Right lobe of liver (tissue), 6 donors: ENCODE results near the gene ADH4. TPM values are rescaled to one million over a fixed set of nuclear protein-coding genes. Genes with fewer than 3 reads are reported as not detected.
"Not testable (repeated sequence)": the region's sequence is repeated elsewhere in the genome, so short reads cannot be mapped to it uniquely, and the experiment has no call there.

ENCODE experiments used
- ATAC-seq, 4 donors: fragments of 200-7000 bp; cut with Tn5 transposase; one replicate each; pipeline ENCODE4 v1.9.1; 2020; ENCODE audit warnings: mild to moderate bottlenecking in 4 of 4, moderate library complexity in 4 of 4
- DNase-seq, 3 donors: peaks; one replicate each; pipeline ENCODE4 v3.0.0-alpha.2; 2020
- H3K27ac ChIP-seq, 3 donors: fragments of 200-600 bp; one replicate each; pipeline ENCODE4 v1.8.0; 2022
- H3K27me3 ChIP-seq, 2 donors: fragments of 200-600 bp; one replicate each; pipeline ENCODE4 v1.8.0; 2022
- H3K36me3 ChIP-seq, 4 donors: fragments of 200-600 bp; sonication (generic) in 1 of 4; one replicate each; pipeline versions ENCODE4 v1.5.1 to v1.8.0; 2017 to 2022; ENCODE audit warnings: control low read depth in 1 of 4
- H3K4me1 ChIP-seq, 4 donors: fragments of 200-600 bp; sonication (generic) in 1 of 4; one replicate each; pipeline versions ENCODE4 v1.5.1 to v1.8.0; 2017 to 2022; ENCODE audit warnings: control low read depth in 1 of 4
- H3K4me3 ChIP-seq, 3 donors: fragments of 200-600 bp; one replicate each; pipeline ENCODE4 v1.8.0; 2022
- H3K9me3 ChIP-seq, 4 donors: fragments of 200-600 bp; sonication (generic) in 1 of 4; one replicate each; pipeline versions ENCODE4 v1.5.1 to v1.8.0; 2017 to 2022; ENCODE audit warnings: control low read depth in 1 of 4
- POLR2A ChIP-seq: fragments of 450-650 bp; IDR thresholded peaks from one replicate; pipeline ENCODE4 v1.6.1; 2017; ENCODE audit warnings: antibody characterized with exemption, mild to moderate bottlenecking
- WGBS: methylation state at CpG from one replicate; pipeline ENCODE4 v1.1.6; 2018; ENCODE audit warnings: low coverage, low lambda C conversion rate; ENCODE audit not compliant: insufficient coverage; ENCODE audit errors: missing lambda C conversion rate; 5-methylcytosine and 5-hydroxymethylcytosine counted together
- intact Hi-C, 2 donors: fragments of 100-400 bp; cut with DNase I; formaldehyde crosslinking; loops; one replicate each; pipeline versions ENCODE4 v1.11.2 to v1.14.1; 2022
- total RNA-seq, 6 experiments: library from RNA; depleted of rRNA in 2 of 6; stranded (reverse); fragments of >200 nt in 2 of 6; fragmentation: NEBNext Ultra II Directional in 3 of 6; extraction: Animal tissue kit (Norgen Biotek cat#: 25700) in 3 of 6; gene quantifications; one replicate each; pipeline versions ENCODE4 v1.1.0 to v1.2.4, GENCODE V29; 2016 to 2023
- TF ChIP-seq, protein P1 (sequence below), 4 donors: fragments of 200-600 bp in 3 of 4; fragments of 450-650 bp in 1 of 4; IDR thresholded peaks; one replicate each; pipeline versions ENCODE4 v1.5.1 to v1.8.0; 2016 to 2022; ENCODE audit warnings: antibody characterized with exemption in 4 of 4, mild to moderate bottlenecking in 2 of 4
- donor health status: DM: no; HTN: yes; CAD: no.
- donor health status: DM: no; HTN: no; CAD: no.
- donor health status: DM: no; HTN: no; CAD: no.
- donor health status: DM: no; HTN: yes; CAD: no.
- donor health status: DM: no; HTN: yes; CAD: no.

Gene ADH4
- total RNA-seq, 6 experiments from 2014 or later: 133 to 957 (median 467) TPM

DNA sequence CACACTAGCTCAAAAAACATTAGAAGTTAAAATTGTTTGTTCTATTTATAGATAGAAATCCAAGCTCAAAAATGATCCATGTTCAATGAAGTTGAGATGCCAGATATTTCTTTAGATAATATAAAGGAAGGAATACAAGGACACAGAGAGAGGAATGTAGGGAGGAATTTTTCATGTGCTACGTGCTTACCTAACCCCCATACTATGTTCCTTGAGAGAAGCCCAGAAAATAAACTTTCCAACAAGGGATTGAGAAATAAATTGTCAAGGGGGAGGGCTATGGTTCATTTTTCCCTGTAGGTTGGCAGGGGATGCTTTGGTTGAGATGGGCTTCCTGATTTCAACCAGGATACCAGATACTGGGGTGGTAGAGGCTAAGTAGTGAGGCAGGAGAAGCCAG, 39.9 kb downstream of the ADH4 start:
- Histone ChIP-seq H3K4me3 (no peak overlapping the region), H3K36me3 (no peaks in the 10 kb centered on the region), H3K27me3 (no peaks in the 10 kb centered on the region), H3K27ac (no peak overlapping the region), H3K4me1 (no peaks in the 10 kb centered on the region), H3K9me3 (no peaks in the 10 kb centered on the region)
- intact Hi-C loops: no loop called here
- TF ChIP-seq, protein P1, sequence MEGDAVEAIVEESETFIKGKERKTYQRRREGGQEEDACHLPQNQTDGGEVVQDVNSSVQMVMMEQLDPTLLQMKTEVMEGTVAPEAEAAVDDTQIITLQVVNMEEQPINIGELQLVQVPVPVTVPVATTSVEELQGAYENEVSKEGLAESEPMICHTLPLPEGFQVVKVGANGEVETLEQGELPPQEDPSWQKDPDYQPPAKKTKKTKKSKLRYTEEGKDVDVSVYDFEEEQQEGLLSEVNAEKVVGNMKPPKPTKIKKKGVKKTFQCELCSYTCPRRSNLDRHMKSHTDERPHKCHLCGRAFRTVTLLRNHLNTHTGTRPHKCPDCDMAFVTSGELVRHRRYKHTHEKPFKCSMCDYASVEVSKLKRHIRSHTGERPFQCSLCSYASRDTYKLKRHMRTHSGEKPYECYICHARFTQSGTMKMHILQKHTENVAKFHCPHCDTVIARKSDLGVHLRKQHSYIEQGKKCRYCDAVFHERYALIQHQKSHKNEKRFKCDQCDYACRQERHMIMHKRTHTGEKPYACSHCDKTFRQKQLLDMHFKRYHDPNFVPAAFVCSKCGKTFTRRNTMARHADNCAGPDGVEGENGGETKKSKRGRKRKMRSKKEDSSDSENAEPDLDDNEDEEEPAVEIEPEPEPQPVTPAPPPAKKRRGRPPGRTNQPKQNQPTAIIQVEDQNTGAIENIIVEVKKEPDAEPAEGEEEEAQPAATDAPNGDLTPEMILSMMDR (IDR thresholded peaks at IDR 0.05): no peak
- no peak for TF ChIP-seq POLR2A
- WGBS: 100% methylated on average over 1 of the region's 1 CpG
- DNase-seq (no peak), ATAC-seq (no peak)

- no peaks in the 10 kb centered on the region for H3K4me1 ChIP-seq
- no peak for TF ChIP-seq POLR2A
- TF ChIP-seq, protein P1 (IDR thresholded peaks at IDR 0.05): no peak
- H3K9me3 ChIP-seq: no peaks in the 10 kb centered on the region
- no peaks in the 10 kb centered on the region for H3K36me3 ChIP-seq
- no peak overlapping the region for H3K27ac ChIP-seq
- DNase-seq (no peak), ATAC-seq (no peak)
- no peaks in the 10 kb centered on the region for H3K27me3 ChIP-seq
- intact Hi-C loops: no loop called here
- no peak overlapping the region for H3K4me3 ChIP-seq
Observed at GRCh38 chr4:99103166-99103565, 40.9 kb downstream of the ADH4 start.

DNA sequence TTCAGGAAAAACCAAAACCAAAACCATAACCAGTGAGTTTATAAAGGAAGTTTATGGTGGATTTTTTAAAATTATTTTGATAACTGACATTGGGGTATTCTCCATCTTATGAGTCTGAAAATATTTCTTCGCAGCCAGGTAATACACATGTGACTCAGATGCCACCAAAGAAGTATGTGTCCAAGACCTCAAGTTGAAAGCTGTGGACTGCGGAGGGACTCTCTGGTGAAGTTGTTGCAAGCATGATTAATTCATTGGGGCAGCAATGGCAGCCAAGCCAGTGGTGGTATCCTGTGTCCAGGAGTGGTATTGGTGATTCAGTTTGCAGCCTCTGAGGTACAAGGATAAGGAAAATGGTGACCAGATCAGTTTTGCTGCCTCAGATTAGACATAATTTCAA, 41.5 kb downstream of the ADH4 start:
- WGBS: 96% methylated on average over 2 of the region's 2 CpGs
- Histone ChIP-seq H3K27ac (no peak overlapping the region), H3K4me1 (no peaks in the 10 kb centered on the region), H3K36me3 (no peaks in the 10 kb centered on the region), H3K4me3 (no peak overlapping the region), H3K9me3 (no peaks in the 10 kb centered on the region), H3K27me3 (no peaks in the 10 kb centered on the region)
- DNase-seq (no peak), ATAC-seq (no peak)
- intact Hi-C loops: no loop called here
- no peak for TF ChIP-seq POLR2A
- TF ChIP-seq, protein P1 (IDR thresholded peaks at IDR 0.05): no peak

DNA sequence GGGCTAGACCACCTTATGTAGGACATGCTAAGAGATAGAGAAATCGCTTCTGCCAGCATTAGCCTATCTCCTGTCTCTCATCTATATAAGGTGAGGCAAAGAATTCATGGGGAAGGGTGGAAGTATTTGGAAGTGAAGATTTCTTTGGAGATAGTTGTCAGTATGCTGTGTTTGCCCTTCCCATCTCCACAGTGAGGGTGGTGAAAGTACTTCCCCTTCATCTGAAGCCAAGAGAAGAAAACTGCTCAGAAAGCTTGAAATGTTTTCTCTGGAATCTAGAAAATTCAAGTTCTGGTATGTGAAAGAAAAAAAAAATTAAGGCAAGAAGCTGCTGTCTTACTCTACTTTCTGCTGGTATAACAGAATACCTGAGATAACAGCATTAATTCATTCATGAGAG, 43.2 kb downstream of the ADH4 start:
- no peak overlapping the region for H3K27ac ChIP-seq
- no peaks in the 10 kb centered on the region for H3K27me3 ChIP-seq
- DNase-seq (no peak), ATAC-seq (no peak)
- H3K4me1 ChIP-seq: no peaks in the 10 kb centered on the region
- H3K9me3 ChIP-seq: no peaks in the 10 kb centered on the region
- H3K4me3 ChIP-seq: no peak overlapping the region
- intact Hi-C loops: no loop called here
- TF ChIP-seq POLR2A: no peak
- TF ChIP-seq, protein P1 (IDR thresholded peaks at IDR 0.05): no peak
- WGBS: 100% methylated on average over 1 of the region's 1 CpG
- H3K36me3 ChIP-seq: no peaks in the 10 kb centered on the region

DNA sequence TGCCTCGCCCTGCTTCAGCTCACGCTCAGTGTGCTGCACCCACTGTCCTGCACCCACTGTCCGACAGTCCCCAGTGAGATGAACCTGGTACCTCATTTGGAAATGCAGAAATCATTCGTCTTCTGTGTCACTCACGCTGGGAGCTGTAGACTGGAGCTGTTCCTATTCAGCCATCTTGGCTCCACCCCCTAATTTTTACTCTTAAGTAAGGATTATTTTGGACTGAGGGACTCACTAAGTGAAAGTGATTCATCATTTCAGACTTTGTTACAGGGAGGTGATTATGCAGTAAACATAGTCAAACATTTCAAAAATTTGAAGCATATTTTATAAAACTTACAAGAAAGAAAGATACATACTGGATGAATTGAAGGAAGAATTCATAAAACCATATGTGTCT, 44.3 kb downstream of the ADH4 start:
- intact Hi-C loops, H3K4me3 ChIP-seq, DNase-seq, H3K27ac ChIP-seq, H3K27me3 ChIP-seq, ATAC-seq, H3K4me1 ChIP-seq, H3K36me3 ChIP-seq, H3K9me3 ChIP-seq: not testable (repeated sequence)
- 88% methylated on average over 2 of the region's 5 CpGs for WGBS
